ENCODE measurements around the gene GAGE12F.
"Not testable (repeated sequence)": the region's sequence is repeated elsewhere in the genome, so short reads cannot be mapped to it uniquely, and the experiment has no call there.

GAGE12F gene

GRCh38 chrX:49560542-49560941 is at the start of gene GAGE12F:
Gene GAGE12F, plus strand, starts transcription at chrX:49560842. Its CDS starts 1,155 bp downstream, at chrX:49561997.
- DNase-seq (ENCODE audit: low spot score), result not testable (repeated sequence)

DNA sequence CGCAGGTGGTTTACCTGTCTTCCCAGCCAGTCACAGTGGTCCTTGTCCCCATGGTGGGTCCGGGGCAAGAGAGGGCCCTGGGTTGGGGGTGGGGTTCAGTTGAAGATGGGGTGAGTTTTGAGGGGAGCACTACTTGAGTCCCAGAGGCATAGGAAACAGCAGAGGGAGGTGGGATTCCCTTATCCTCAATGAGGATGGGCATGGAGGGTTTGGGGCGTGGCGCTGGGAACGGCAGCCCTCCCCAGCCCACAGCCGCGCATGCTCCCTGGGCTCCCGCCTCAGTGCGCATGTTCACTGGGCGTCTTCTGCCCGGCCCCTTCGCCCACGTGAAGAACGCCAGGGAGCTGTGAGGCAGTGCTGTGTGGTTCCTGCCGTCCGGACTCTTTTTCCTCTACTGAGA is 28.8 kb upstream of the GAGE12F start, which contains the start of gene GAGE12C:
Gene GAGE12C, plus strand, starts transcription at position 301 of the 400 bp plus-strand sequence. CDS start 1,155 bp downstream, outside the sequence.
- not testable (repeated sequence) for DNase-seq (ENCODE audit: low spot score)

- DNase-seq (ENCODE audit: low spot score), result not testable (repeated sequence)
Measured at GRCh38 chrX:49541433-49541832, 19.2 kb upstream of the GAGE12F start, which contains the start of gene GAGE12D. Gene GAGE12D, plus strand, starts transcription at chrX:49541733. Its CDS starts 1,155 bp downstream, at chrX:49542888.

DNA sequence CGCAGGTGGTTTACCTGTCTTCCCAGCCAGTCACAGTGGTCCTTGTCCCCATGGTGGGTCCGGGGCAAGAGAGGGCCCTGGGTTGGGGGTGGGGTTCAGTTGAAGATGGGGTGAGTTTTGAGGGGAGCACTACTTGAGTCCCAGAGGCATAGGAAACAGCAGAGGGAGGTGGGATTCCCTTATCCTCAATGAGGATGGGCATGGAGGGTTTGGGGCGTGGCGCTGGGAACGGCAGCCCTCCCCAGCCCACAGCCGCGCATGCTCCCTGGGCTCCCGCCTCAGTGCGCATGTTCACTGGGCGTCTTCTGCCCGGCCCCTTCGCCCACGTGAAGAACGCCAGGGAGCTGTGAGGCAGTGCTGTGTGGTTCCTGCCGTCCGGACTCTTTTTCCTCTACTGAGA is 9.7 kb upstream of the GAGE12F start, which contains the start of gene GAGE12E:
Gene GAGE12E, plus strand, starts transcription at position 301 of the 400 bp plus-strand sequence. CDS start 1,155 bp downstream, outside the sequence.
- DNase-seq (ENCODE audit: low spot score), result not testable (repeated sequence)

- DNase-seq (ENCODE audit: low spot score), result not testable (repeated sequence)
Measured at GRCh38 chrX:49568728-49569127, 8.1 kb downstream of the GAGE12F start.

DNA sequence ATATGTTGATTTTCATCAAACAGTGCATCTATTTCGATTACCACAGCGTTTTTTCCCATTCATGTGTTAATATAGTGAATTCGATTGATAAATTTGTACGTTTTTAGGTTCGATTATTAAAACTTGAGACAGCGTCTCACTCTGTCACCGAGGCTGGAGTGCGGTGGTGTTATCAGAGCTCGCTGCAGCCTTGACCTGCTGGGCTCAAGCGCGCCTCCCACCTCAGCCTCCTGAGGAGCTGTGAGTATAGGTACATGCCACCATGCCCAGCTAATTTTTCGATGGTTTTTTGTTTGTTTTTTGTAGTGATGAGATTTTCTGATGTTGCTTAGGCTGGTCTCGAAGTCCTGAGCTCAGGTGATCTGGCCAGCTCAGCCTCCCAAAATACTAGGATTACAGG is 8.5 kb downstream of the GAGE12F start:
- DNase-seq (ENCODE audit: low spot score), result not testable (repeated sequence)

DNA sequence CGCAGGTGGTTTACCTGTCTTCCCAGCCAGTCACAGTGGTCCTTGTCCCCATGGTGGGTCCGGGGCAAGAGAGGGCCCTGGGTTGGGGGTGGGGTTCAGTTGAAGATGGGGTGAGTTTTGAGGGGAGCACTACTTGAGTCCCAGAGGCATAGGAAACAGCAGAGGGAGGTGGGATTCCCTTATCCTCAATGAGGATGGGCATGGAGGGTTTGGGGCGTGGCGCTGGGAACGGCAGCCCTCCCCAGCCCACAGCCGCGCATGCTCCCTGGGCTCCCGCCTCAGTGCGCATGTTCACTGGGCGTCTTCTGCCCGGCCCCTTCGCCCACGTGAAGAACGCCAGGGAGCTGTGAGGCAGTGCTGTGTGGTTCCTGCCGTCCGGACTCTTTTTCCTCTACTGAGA is 9.5 kb downstream of the GAGE12F start, which contains the start of gene GAGE12G:
Gene GAGE12G, plus strand, starts transcription at position 301 of the 400 bp plus-strand sequence. CDS start 1,155 bp downstream, outside the sequence.
- DNase-seq (ENCODE audit: low spot score), result not testable (repeated sequence)

DNA sequence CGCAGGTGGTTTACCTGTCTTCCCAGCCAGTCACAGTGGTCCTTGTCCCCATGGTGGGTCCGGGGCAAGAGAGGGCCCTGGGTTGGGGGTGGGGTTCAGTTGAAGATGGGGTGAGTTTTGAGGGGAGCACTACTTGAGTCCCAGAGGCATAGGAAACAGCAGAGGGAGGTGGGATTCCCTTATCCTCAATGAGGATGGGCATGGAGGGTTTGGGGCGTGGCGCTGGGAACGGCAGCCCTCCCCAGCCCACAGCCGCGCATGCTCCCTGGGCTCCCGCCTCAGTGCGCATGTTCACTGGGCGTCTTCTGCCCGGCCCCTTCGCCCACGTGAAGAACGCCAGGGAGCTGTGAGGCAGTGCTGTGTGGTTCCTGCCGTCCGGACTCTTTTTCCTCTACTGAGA is 19.0 kb downstream of the GAGE12F start, which contains the start of gene GAGE12H:
Gene GAGE12H, plus strand, starts transcription at position 301 of the 400 bp plus-strand sequence. CDS start 1,155 bp downstream, outside the sequence.
- not testable (repeated sequence) for DNase-seq (ENCODE audit: low spot score)

GRCh38 chrX:49589196-49589595 is 28.6 kb downstream of the GAGE12F start, which contains the start of gene GAGE2A:
Gene GAGE2A, plus strand, starts transcription at chrX:49589496. Its CDS starts 1,155 bp downstream, at chrX:49590651.
- not testable (repeated sequence) for DNase-seq (ENCODE audit: low spot score)

- DNase-seq (ENCODE audit: low spot score), result not testable (repeated sequence)
Measured at GRCh38 chrX:49589769-49590478, 29.3 kb downstream of the GAGE12F start.

GRCh38 chrX:49590488-49590887 is 29.8 kb downstream of the GAGE12F start:
- not testable (repeated sequence) for DNase-seq (ENCODE audit: low spot score)

DNA sequence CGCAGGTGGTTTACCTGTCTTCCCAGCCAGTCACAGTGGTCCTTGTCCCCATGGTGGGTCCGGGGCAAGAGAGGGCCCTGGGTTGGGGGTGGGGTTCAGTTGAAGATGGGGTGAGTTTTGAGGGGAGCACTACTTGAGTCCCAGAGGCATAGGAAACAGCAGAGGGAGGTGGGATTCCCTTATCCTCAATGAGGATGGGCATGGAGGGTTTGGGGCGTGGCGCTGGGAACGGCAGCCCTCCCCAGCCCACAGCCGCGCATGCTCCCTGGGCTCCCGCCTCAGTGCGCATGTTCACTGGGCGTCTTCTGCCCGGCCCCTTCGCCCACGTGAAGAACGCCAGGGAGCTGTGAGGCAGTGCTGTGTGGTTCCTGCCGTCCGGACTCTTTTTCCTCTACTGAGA is 38.1 kb downstream of the GAGE12F start, which contains the start of gene GAGE1:
Gene GAGE1, plus strand, starts transcription at position 301 of the 400 bp plus-strand sequence. CDS start 1,155 bp downstream, outside the sequence.
- DNase-seq (ENCODE audit: low spot score), result not testable (repeated sequence)

DNA sequence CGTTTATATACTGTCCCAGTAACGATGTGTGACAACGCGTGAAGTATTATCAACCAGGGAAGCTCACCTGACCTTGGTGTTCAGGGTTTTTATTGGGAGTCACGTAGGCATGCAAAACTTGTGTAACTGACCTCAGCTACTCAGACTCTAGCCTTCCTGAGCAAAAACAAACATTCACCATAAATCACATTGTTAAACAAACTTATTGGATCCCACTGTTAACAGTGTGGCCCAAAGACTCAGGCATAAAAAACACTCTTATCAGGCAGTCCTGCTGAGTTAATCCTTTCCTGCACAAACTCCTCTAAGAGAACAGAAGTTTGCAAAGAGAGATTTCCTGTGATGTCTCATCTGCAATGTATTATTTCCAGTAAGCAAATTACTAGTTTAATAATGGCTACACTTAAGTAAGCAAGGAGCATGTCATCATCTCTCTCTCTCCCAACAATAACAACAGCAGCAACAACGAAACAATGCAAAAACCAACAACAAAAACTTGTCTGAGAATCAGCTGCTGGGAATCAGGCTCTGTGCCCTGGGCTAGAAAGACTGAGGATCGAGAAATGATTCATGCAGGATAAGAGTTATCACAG is 50.2 kb downstream of the GAGE12F start:
- DNase-seq (ENCODE audit: low spot score), result no peak

Data from globus pallidus (tissue), 1 donor.